K562 (cell line): Measurements from ENCODE around the gene FRRS1L. TPM values are rescaled to one million over a fixed set of nuclear protein-coding genes. Genes with fewer than 3 reads are reported as not detected.

Source experiments
- BCL6 ChIP-seq: fragments of 250-450 bp; sonication (Bioruptor Pico); IDR thresholded peaks from 2 replicates; pipeline ENCODE4 v1.4.0; 2020
- CHAMP1 ChIP-seq: fragments of 450-650 bp; IDR thresholded peaks from 2 replicates; pipeline ENCODE4 v1.6.1; 2016; ENCODE audit warnings: mild to moderate bottlenecking
- EHMT2 ChIP-seq: fragments of 450-650 bp; IDR thresholded peaks from 2 replicates; pipeline ENCODE4 v1.6.1; 2018; ENCODE audit warnings: antibody characterized with exemption
- GMEB1 ChIP-seq: fragments of 250-450 bp; sonication (Bioruptor Pico); IDR thresholded peaks from 2 replicates; pipeline ENCODE4 v1.4.0; 2020; ENCODE audit warnings: mild to moderate bottlenecking
- HDAC2 ChIP-seq: fragments of 450-650 bp; IDR thresholded peaks from 2 replicates; pipeline ENCODE4 v1.6.1; 2016; ENCODE audit warnings: mild to moderate bottlenecking
- HNRNPK ChIP-seq: fragments of 200-400 bp; formaldehyde crosslinking; IDR thresholded peaks from one replicate; pipeline ENCODE4 v1.6.1; 2018; ENCODE audit warnings: mild to moderate bottlenecking, low read depth, low read length; ENCODE audit not compliant: poor library complexity, severe bottlenecking
- MAFF ChIP-seq: IDR thresholded peaks from 2 replicates; pipeline ENCODE4 v1.6.1; 2012; ENCODE audit warnings: low read length, improper control_type of control experiment
- POLR2AphosphoS5 ChIP-seq: IDR thresholded peaks from 2 replicates; pipeline ENCODE4 v1.6.1; 2011; ENCODE audit warnings: mild to moderate bottlenecking, low read depth, low read length, moderate library complexity; ENCODE audit not compliant: control insufficient read depth, insufficient read depth
- RBM34 ChIP-seq: fragments of 200-400 bp; formaldehyde crosslinking; IDR thresholded peaks from 2 replicates; pipeline ENCODE4 v1.6.1; 2018; ENCODE audit warnings: low read length, borderline replicate concordance; ENCODE audit not compliant: insufficient read depth
- SIRT6 ChIP-seq: IDR thresholded peaks from one replicate; pipeline ENCODE4 v1.6.1; 2012; ENCODE audit warnings: low read depth, mild to moderate bottlenecking, control low read depth, inconsistent platforms, low read length, moderate library complexity
- SNAPC5 ChIP-seq: fragments of 250-450 bp; sonication (Bioruptor Pico); IDR thresholded peaks from 2 replicates; pipeline ENCODE4 v1.8.0; 2021; ENCODE audit warnings: moderate library complexity, mild to moderate bottlenecking, inconsistent platforms
- TCF7 ChIP-seq: sonication (generic); IDR thresholded peaks from 2 replicates; pipeline ENCODE4 v1.6.1; 2016; ENCODE audit warnings: antibody characterized with exemption, borderline replicate concordance
- ZNF41 ChIP-seq: fragments of 250-450 bp; sonication (Bioruptor Pico); conservative IDR thresholded peaks from 2 replicates; pipeline ENCODE4 v1.4.0; 2020; ENCODE audit warnings: mild to moderate bottlenecking
- ZNF551 ChIP-seq: fragments of 250-450 bp; sonication (Bioruptor Pico); IDR thresholded peaks from 2 replicates; pipeline ENCODE4 v1.5.0; 2021; ENCODE audit warnings: mild to moderate bottlenecking, moderate library complexity
- ZNF644 ChIP-seq: fragments of 200-800 bp; sonication (Bioruptor generic); IDR thresholded peaks from 2 replicates; pipeline ENCODE4 v1.6.1; 2016; ENCODE audit warnings: low read depth, missing genetic modification characterization, missing compliant biosample characterization
- ZNF79 ChIP-seq: fragments of 250-450 bp; sonication (Bioruptor Pico); IDR thresholded peaks from 2 replicates; pipeline ENCODE4 v1.4.0; 2020; ENCODE audit warnings: low read depth, mild to moderate bottlenecking, moderate library complexity
- polyA plus RNA-seq, 8 experiments: library from polyadenylated mRNA; depleted of rRNA in 4 of 8; stranded (reverse) in 5 of 8; unstranded in 3 of 8; fragments of >200 nt; fragmentation: Nextera tagmentation in 2 of 8; fragmentation: Illumina TruSeq in 1 of 8; extraction: Ambion mirVana in 2 of 8; extraction: Trizol in 1 of 8; gene quantifications; 2 replicates each; pipeline versions ENCODE4 v1.2.1 to v1.2.3, GENCODE V29; 2011 to 2014; ENCODE audit warnings: inconsistent platforms in 1 of 8, missing spikeins in 1 of 8
- total RNA-seq, 7 experiments: library from RNA; depleted of rRNA in 6 of 7; stranded (reverse); fragments of >200 nt in 6 of 7; fragmentation: Illumina TruSeq in 2 of 7; extraction: Trizol in 2 of 7; gene quantifications; 2 replicates each; pipeline versions ENCODE4 v1.2.1 to v1.2.3, GENCODE V29; 2011 to 2021; ENCODE audit warnings: low replicate concordance in 1 of 7
- TF ChIP-seq, protein P1 (sequence below): sonication (generic); formaldehyde crosslinking; IDR thresholded peaks from 2 replicates; pipeline ENCODE4 v1.8.0; 2022; ENCODE audit warnings: mild to moderate bottlenecking, missing genetic modification reagents
- TF ChIP-seq, protein P2 (sequence below): fragments of 250-450 bp; sonication (Bioruptor Pico); IDR thresholded peaks from 2 replicates; pipeline ENCODE4 v1.5.0; 2020; ENCODE audit warnings: mild to moderate bottlenecking

Gene FRRS1L
- total and polyA plus RNA-seq, 9 of the 15 experiments (the other 6 are each of a cell fraction or from before 2014, with no cell fraction given), result under 0.01 to 0.04 (median 0.03) TPM; not detected in 5

GRCh38 chr9:109134167-109134578, 32.9 kb downstream of the FRRS1L start (continued):
- TF ChIP-seq RBM34 (no peak), ZNF551 (CRISPR knock-in tag) (no peak), TCF7 (no peak), ZNF644 (no peak), EHMT2 (no peak), ZNF41 (no peak), HDAC2 (peak; percentile 84), CHAMP1 (no peak; the same call in 1 of the 2 replicates), MAFF (peak; percentile 47; the same call in 1 of the 2 replicates), SNAPC5 (CRISPR knock-in tag) (no peak), BCL6 (CRISPR knock-in tag) (no peak), GMEB1 (CRISPR knock-in tag) (no peak), HNRNPK (no peak), ZNF79 (CRISPR knock-in tag) (no peak), POLR2AphosphoS5 (peak; percentile 82; the same call in 1 of the 2 replicates), SIRT6 (no peak)
- TF ChIP-seq, protein P1, sequence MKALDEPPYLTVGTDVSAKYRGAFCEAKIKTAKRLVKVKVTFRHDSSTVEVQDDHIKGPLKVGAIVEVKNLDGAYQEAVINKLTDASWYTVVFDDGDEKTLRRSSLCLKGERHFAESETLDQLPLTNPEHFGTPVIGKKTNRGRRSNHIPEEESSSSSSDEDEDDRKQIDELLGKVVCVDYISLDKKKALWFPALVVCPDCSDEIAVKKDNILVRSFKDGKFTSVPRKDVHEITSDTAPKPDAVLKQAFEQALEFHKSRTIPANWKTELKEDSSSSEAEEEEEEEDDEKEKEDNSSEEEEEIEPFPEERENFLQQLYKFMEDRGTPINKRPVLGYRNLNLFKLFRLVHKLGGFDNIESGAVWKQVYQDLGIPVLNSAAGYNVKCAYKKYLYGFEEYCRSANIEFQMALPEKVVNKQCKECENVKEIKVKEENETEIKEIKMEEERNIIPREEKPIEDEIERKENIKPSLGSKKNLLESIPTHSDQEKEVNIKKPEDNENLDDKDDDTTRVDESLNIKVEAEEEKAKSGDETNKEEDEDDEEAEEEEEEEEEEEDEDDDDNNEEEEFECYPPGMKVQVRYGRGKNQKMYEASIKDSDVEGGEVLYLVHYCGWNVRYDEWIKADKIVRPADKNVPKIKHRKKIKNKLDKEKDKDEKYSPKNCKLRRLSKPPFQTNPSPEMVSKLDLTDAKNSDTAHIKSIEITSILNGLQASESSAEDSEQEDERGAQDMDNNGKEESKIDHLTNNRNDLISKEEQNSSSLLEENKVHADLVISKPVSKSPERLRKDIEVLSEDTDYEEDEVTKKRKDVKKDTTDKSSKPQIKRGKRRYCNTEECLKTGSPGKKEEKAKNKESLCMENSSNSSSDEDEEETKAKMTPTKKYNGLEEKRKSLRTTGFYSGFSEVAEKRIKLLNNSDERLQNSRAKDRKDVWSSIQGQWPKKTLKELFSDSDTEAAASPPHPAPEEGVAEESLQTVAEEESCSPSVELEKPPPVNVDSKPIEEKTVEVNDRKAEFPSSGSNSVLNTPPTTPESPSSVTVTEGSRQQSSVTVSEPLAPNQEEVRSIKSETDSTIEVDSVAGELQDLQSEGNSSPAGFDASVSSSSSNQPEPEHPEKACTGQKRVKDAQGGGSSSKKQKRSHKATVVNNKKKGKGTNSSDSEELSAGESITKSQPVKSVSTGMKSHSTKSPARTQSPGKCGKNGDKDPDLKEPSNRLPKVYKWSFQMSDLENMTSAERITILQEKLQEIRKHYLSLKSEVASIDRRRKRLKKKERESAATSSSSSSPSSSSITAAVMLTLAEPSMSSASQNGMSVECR (CRISPR knock-in tag), result no peak
- TF ChIP-seq, protein P2, sequence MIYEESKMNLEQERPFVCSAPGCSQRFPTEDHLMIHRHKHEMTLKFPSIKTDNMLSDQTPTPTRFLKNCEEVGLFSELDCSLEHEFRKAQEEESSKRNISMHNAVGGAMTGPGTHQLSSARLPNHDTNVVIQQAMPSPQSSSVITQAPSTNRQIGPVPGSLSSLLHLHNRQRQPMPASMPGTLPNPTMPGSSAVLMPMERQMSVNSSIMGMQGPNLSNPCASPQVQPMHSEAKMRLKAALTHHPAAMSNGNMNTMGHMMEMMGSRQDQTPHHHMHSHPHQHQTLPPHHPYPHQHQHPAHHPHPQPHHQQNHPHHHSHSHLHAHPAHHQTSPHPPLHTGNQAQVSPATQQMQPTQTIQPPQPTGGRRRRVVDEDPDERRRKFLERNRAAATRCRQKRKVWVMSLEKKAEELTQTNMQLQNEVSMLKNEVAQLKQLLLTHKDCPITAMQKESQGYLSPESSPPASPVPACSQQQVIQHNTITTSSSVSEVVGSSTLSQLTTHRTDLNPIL (CRISPR knock-in tag), result no peak
